IPS-NIHi11 (cell line): ENCODE data around the gene ERC1.
A peak's percentile ranks its signal among the peaks of the same experiment; 100 is the strongest.

Source experiments
- DNase-seq: peaks from one replicate; pipeline ENCODE4 v3.0.0; 2012; ENCODE audit warnings: mixed read lengths, low spot score

The ERC1 gene

GRCh38 chr12:1403417-1403816, 412.4 kb downstream of the ERC1 start:
- DNase-seq, result no peak

GRCh38 chr12:1405619-1406018, 414.6 kb downstream of the ERC1 start:
- DNase-seq, result no peak

- no peak for DNase-seq
Measured at GRCh38 chr12:1410794-1411193, 419.8 kb downstream of the ERC1 start.

- no peak for DNase-seq
Measured at GRCh38 chr12:1413930-1414329, 422.9 kb downstream of the ERC1 start.

- no peak for DNase-seq
Measured at GRCh38 chr12:1418144-1418543, 427.1 kb downstream of the ERC1 start.

GRCh38 chr12:1419849-1420371, 428.9 kb downstream of the ERC1 start:
- DNase-seq, result peak; percentile 46

- DNase-seq, result no peak
Measured at GRCh38 chr12:1421091-1421846, 430.2 kb downstream of the ERC1 start.

GRCh38 chr12:1422604-1423315, 431.7 kb downstream of the ERC1 start:
- DNase-seq, result no peak

- no peak for DNase-seq
Measured at GRCh38 chr12:1424674-1425395, 433.8 kb downstream of the ERC1 start.

- no peak for DNase-seq
Measured at GRCh38 chr12:1425396-1425729, 434.3 kb downstream of the ERC1 start.

- no peak for DNase-seq
Measured at GRCh38 chr12:1428671-1429070, 437.6 kb downstream of the ERC1 start.

- DNase-seq, result no peak
Measured at GRCh38 chr12:1429980-1430379, 439.0 kb downstream of the ERC1 start.

- no peak for DNase-seq
Measured at GRCh38 chr12:1434296-1434955, 443.4 kb downstream of the ERC1 start.

- no peak for DNase-seq
Measured at GRCh38 chr12:1435044-1435443, 444.0 kb downstream of the ERC1 start.

- DNase-seq, result no peak
Measured at GRCh38 chr12:1435456-1435855, 444.4 kb downstream of the ERC1 start.

- DNase-seq, result no peak
Measured at GRCh38 chr12:1436015-1436414, 445.0 kb downstream of the ERC1 start.

- no peak for DNase-seq
Measured at GRCh38 chr12:1436981-1437380, 446.0 kb downstream of the ERC1 start.

- no peak for DNase-seq
Measured at GRCh38 chr12:1439201-1439600, 448.2 kb downstream of the ERC1 start.

- DNase-seq, result no peak
Measured at GRCh38 chr12:1439687-1440086, 448.7 kb downstream of the ERC1 start.

GRCh38 chr12:1443421-1444141, 452.6 kb downstream of the ERC1 start:
- DNase-seq, result no peak

GRCh38 chr12:1444142-1444516, 453.1 kb downstream of the ERC1 start:
- no peak for DNase-seq

GRCh38 chr12:1445807-1446206, 454.8 kb downstream of the ERC1 start:
- peak; percentile 24 for DNase-seq
